ENCODE results near the gene HOXA2.

The HOXA2 gene

DNA sequence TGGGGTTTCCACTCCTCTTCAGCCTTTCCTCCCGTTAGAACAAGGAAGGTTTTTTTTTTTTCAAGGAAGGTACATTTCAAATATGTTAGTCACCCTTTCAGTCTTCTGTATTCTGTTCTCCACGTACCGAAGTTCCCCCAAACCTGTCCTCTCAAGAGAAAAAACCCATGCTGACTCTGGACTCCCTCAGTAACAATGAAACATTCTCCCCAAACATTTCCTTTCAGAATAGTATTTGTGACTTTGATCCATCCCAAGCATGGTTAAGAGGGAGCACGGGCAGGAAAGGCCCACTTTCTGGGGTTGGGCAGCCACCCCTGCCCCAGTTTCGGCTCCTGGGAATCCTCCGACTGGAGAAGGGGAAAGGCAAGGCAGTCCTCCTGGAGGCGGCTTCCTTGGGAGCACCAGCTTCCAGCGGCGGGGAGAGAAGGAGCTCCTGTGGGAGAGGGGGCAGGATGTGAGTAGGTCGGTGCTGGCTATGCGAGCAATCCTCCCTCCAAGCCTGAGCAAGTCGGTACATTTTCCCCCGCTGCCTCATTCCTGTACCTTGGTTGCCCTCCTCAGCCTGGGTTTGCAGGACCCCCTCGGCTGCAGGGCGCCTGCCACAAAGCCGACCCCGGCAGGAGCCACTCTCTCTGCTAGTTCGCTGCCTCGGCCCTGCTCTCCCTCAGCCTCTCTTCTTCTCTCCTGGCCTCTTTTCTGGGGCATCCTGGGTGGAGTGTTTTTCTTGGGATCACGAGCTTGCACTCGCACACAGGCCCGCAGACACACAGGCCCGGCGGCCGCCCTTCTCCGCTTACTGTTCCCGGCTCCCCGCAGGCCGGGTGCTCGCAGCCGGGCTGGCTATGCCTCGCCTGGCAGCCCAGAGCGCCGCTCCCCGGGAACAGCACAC lies 4.6 kb downstream of the HOXA2 start:
- DNase-seq = no peak

GRCh38 chr7:27096768-27097514 lies 5.5 kb downstream of the HOXA2 start:
- DNase-seq = no peak

GRCh38 chr7:27095897-27096767 lies 6.4 kb downstream of the HOXA2 start, which contains the start of gene HOXA1:
Gene HOXA1 (minus strand): TSS chr7:27096000. CDS start chr7:27095912, 88 bp downstream.
- DNase-seq = peak; percentile 70 to 79

DNA sequence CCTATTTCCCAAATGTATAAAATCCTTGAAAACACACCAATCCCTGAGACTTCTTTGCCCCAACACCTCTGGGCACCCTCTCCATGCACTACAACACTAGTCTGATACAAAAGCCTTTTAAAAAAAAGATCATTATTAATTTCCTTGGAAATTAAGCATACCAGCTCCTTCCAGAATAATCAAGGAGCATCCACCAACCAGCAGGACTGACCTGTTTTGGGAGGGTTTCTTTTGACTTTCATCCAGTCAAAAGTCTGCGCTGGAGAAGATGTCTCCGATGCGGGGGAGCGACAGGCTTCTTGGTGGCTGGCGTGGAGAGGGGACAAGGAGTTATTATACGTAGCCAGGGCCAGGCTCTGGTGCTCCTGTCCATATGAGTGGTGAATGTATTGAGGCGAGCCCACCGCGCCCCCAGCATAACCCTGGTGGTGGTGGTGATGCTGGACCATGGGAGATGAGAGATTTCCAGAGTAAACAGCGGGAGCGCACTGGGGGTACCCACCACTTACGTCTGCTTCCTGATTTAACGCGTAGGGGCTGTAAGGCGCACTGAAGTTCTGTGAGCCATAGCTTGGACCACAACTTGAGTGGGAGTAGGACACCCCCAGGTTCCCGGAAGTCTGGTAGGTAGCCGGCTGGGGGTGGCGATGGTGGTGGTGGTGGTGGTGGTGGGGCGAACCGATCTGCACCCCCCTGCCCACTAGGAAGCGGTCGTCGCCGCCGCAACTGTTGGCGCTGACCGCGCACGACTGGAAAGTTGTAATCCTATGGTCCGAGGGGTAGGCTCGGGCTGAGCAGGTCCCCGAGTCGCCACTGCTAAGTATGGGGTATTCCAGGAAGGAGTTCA lies 7.2 kb downstream of the HOXA2 start:
- no peak for DNase-seq

GRCh38 chr7:27094304-27095049 lies 8.0 kb downstream of the HOXA2 start:
- DNase-seq = no peak

DNA sequence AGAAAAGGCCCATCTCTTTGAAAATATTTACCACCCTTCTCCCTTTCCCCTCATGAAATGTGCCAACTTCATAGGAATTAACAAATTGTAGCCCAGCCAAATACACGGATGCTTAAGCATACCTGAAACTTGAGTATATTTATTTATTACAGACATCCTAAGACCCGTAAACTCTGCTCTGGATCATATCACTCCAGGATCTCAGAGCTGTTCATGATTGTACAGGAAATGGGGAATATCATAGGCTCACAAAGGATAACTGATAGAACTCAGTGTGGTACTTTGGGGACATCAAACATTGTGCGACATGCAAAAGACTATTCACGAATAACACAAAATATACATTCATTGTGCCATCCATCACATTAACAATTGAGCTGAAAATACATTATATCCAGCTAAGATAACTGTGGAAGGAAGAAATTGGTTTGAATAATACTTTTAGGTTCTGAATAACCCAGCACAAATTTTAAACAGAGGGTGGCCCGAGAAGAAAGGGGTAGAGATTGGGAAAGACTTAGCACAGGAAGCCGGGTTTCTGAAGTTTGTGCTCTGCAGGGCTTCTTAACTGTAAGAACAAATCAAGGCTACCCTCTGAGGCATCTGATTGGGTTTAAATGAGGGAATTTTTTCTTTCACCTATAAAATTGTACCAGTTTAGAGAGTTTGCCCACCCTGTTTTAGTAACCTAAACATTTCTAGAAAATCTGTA lies 9.1 kb downstream of the HOXA2 start:
- DNase-seq = no peak

GRCh38 chr7:27092819-27093110 lies 9.7 kb downstream of the HOXA2 start:
- no peak for DNase-seq

- DNase-seq = no peak
These were observed 10.3 kb downstream of the HOXA2 start for GRCh38 chr7:27091941-27092818.

- no peak for DNase-seq
These were observed 11.4 kb downstream of the HOXA2 start for GRCh38 chr7:27091105-27091504.

- DNase-seq = no peak
These were observed 14.2 kb downstream of the HOXA2 start for GRCh38 chr7:27088002-27088922.

GRCh38 chr7:27083646-27084045 lies 18.8 kb downstream of the HOXA2 start:
- DNase-seq = no peak

- no peak for DNase-seq
These were observed 20.3 kb downstream of the HOXA2 start for GRCh38 chr7:27082171-27082570.

DNA sequence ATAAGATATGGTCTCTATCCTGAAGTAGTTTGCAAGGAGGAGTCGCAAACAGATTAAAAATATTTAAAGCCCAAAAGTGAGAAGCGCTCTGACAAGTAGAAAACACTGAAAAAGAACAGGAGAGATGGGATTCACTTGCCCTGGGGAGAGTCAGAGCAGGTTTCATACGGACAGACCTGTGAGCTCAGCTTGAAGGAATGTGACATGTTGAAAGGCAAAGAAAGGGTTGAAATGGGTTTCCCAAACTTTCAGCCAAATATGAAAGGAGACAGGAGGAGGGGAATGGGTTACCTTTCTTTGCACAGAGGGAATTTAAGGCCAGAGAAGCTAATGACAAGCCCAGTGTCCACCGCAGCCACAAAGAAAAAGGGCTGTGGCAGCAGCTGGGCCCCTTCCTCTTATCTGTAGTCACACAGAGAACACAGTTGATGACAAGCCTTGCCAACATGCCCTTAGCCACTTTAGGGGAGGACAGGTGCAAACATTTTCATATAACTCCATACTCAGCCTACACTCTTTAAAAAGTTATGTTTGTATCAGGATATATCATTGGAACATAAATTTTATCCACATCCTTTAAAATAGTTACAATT lies 21.5 kb downstream of the HOXA2 start:
- DNase-seq = no peak

- no peak for DNase-seq
These were observed 23.1 kb downstream of the HOXA2 start for GRCh38 chr7:27079234-27079975.

DNA sequence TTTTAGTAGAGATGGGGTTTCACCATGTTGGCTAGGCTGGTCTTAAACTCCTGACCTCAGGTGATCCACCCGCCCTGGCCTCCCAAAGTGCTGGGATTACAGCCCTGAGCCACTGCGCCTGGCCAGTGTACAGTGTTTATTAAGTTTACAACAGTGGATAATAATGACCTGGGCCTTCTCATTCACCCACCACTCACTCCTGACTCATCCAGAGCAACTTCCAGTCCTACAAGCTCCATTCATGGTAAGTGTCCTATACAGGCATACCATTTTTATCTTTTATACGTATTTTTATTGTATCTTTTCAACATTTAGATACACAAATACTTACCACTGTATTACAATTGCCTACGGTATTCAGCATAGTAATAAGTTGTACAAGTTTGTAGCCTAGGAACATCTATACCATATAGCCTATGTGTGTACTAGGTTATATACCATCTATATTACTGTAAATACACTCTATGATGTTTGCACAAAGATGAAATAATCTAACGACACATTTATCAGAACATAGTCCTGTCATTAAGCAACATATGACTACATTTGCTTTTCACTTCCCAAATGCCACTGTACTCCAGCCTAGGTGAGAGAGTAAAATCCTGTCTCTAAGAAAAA lies 23.8 kb downstream of the HOXA2 start:
- no peak for DNase-seq

GRCh38 chr7:27073076-27073475 lies 29.4 kb downstream of the HOXA2 start:
- no peak for DNase-seq
